ENCODE measurements around the gene OR2T33. TPM values are rescaled to one million over a fixed set of nuclear protein-coding genes. Genes with fewer than 3 reads are reported as not detected.
"Not testable (repeated sequence)": the region's sequence is repeated elsewhere in the genome, so short reads cannot be mapped to it uniquely, and the experiment has no call there.

The OR2T33 gene, protein sequence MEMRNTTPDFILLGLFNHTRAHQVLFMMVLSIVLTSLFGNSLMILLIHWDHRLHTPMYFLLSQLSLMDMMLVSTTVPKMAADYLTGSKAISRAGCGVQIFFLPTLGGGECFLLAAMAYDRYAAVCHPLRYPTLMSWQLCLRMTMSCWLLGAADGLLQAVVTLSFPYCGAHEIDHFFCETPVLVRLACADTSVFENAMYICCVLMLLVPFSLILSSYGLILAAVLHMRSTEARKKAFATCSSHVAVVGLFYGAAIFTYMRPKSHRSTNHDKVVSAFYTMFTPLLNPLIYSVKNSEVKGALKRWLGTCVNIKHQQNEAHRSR
- polyA plus RNA-seq: not detected

DNA sequence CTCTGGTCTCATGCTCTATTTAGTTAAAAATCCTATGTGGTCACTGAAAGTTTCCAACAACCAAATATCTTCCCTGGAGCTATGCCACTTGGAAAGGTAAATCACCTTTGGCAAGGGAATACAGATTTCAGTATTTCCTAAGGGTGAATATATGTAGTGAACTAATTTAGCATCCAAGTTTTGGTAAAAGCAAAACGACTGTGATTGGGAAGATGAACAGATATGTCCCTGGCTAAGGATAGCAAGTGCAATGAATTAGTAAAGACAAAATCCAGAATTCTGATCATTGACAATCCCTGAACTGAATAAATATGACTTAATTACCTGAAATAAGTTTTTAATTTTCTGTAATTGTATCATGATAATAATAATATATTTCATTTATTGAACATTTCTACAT is at the start of gene OR2T33:
TSS of gene OR2T33 (minus strand) at position 101 of the 400 bp plus-strand sequence. CDS start 4,162 bp downstream, outside the sequence.
- no peaks in the 10 kb centered on the region for H3K4me1 ChIP-seq (ENCODE audit: control insufficient read depth in 2 of 2, insufficient read depth in 2 of 2, low read length in 1 of 2)
- no peaks in the 10 kb centered on the region for H3K9me3 ChIP-seq (ENCODE audit: control insufficient read depth in 2 of 2, insufficient read depth in 1 of 2, low read depth in 1 of 2, low read length in 1 of 2)
- no peak within 1 kb of the TSS for H3K4me3 ChIP-seq (ENCODE audit: low read depth in 1 of 2, low read length in 2 of 2)
- H3K36me3 ChIP-seq (ENCODE audit: control insufficient read depth in 2 of 2, insufficient read depth in 2 of 2, low read length in 1 of 2): no peaks in the 10 kb centered on the region
- H3K27me3 ChIP-seq (ENCODE audit: control insufficient read depth in 1 of 2, insufficient read depth in 2 of 2, low read length in 2 of 2): no peaks in the 10 kb centered on the region
- no peak within 1 kb of the TSS for H3K27ac ChIP-seq (ENCODE audit: low read depth in 2 of 2, low read length in 1 of 2)
- 30 to 36% methylated on average over 1 of the region's 1 CpG for WGBS, 2 donors

GRCh38 chr1:248324468-248324867 is 46.7 kb upstream of the OR2T33 start, which contains the start of gene OR2M7:
OR2M7 (minus strand) TSS chr1:248324568; CDS start chr1:248324568, 0 bp downstream.
- H3K9me3 ChIP-seq (ENCODE audit: control insufficient read depth in 2 of 2, insufficient read depth in 1 of 2, low read depth in 1 of 2, low read length in 1 of 2): no peaks in the 10 kb centered on the region
- H3K36me3 ChIP-seq (ENCODE audit: control insufficient read depth in 2 of 2, insufficient read depth in 2 of 2, low read length in 1 of 2): no peaks in the 10 kb centered on the region
- 84 to 96% methylated on average over 1 of the region's 1 CpG for WGBS, 2 donors
- no peaks in the 10 kb centered on the region for H3K4me1 ChIP-seq (ENCODE audit: control insufficient read depth in 2 of 2, insufficient read depth in 2 of 2, low read length in 1 of 2)
- H3K27me3 ChIP-seq (ENCODE audit: control insufficient read depth in 1 of 2, insufficient read depth in 2 of 2, low read length in 2 of 2): no peaks in the 10 kb centered on the region
- no peak within 1 kb of the TSS for H3K4me3 ChIP-seq (ENCODE audit: low read depth in 1 of 2, low read length in 2 of 2)
- no peak within 1 kb of the TSS for H3K27ac ChIP-seq (ENCODE audit: low read depth in 2 of 2, low read length in 1 of 2)

GRCh38 chr1:248316796-248317195 is 39.0 kb upstream of the OR2T33 start:
- H3K4me3 ChIP-seq (ENCODE audit: low read depth in 1 of 2, low read length in 2 of 2): no peak overlapping the region
- no peak overlapping the region for H3K27ac ChIP-seq (ENCODE audit: low read depth in 2 of 2, low read length in 1 of 2)
- H3K9me3 ChIP-seq (ENCODE audit: control insufficient read depth in 2 of 2, insufficient read depth in 1 of 2, low read depth in 1 of 2, low read length in 1 of 2): peaks cover 0 to 8% of the 10 kb centered on the region in 2 donors
- H3K4me1 ChIP-seq (ENCODE audit: control insufficient read depth in 2 of 2, insufficient read depth in 2 of 2, low read length in 1 of 2): no peaks in the 10 kb centered on the region
- WGBS, 2 donors: 87 to 90% methylated on average over 11 of the region's 11 CpGs
- no peaks in the 10 kb centered on the region for H3K27me3 ChIP-seq (ENCODE audit: control insufficient read depth in 1 of 2, insufficient read depth in 2 of 2, low read length in 2 of 2)
- H3K36me3 ChIP-seq (ENCODE audit: control insufficient read depth in 2 of 2, insufficient read depth in 2 of 2, low read length in 1 of 2): no peaks in the 10 kb centered on the region

GRCh38 chr1:248306740-248307139 is 29.0 kb upstream of the OR2T33 start:
- H3K27me3 ChIP-seq (ENCODE audit: control insufficient read depth in 1 of 2, insufficient read depth in 2 of 2, low read length in 2 of 2); H3K36me3 ChIP-seq (ENCODE audit: control insufficient read depth in 2 of 2, insufficient read depth in 2 of 2, low read length in 1 of 2); H3K4me3 ChIP-seq (ENCODE audit: low read depth in 1 of 2, low read length in 2 of 2); H3K4me1 ChIP-seq (ENCODE audit: control insufficient read depth in 2 of 2, insufficient read depth in 2 of 2, low read length in 1 of 2); H3K27ac ChIP-seq (ENCODE audit: low read depth in 2 of 2, low read length in 1 of 2); H3K9me3 ChIP-seq (ENCODE audit: control insufficient read depth in 2 of 2, insufficient read depth in 1 of 2, low read depth in 1 of 2, low read length in 1 of 2): not testable (repeated sequence)
- 82 to 83% methylated on average over 13 to 15 of the region's 15 CpGs for WGBS, 2 donors

GRCh38 chr1:248306103-248306502 is 28.3 kb upstream of the OR2T33 start:
- Histone ChIP-seq H3K27me3 (ENCODE audit: control insufficient read depth in 1 of 2, insufficient read depth in 2 of 2, low read length in 2 of 2) (no peaks in the 10 kb centered on the region), H3K9me3 (ENCODE audit: control insufficient read depth in 2 of 2, insufficient read depth in 1 of 2, low read depth in 1 of 2, low read length in 1 of 2) (peaks cover 0 to 5% of the 10 kb centered on the region in 2 donors), H3K4me1 (ENCODE audit: control insufficient read depth in 2 of 2, insufficient read depth in 2 of 2, low read length in 1 of 2) (no peaks in the 10 kb centered on the region), H3K36me3 (ENCODE audit: control insufficient read depth in 2 of 2, insufficient read depth in 2 of 2, low read length in 1 of 2) (no peaks in the 10 kb centered on the region), H3K4me3 (ENCODE audit: low read depth in 1 of 2, low read length in 2 of 2) (no peak overlapping the region), H3K27ac (ENCODE audit: low read depth in 2 of 2, low read length in 1 of 2) (no peak overlapping the region)
- WGBS, 2 donors: 87 to 89% methylated on average over 19 of the region's 19 CpGs

GRCh38 chr1:248305672-248306071 is 27.9 kb upstream of the OR2T33 start:
- H3K9me3 ChIP-seq (ENCODE audit: control insufficient read depth in 2 of 2, insufficient read depth in 1 of 2, low read depth in 1 of 2, low read length in 1 of 2); H3K36me3 ChIP-seq (ENCODE audit: control insufficient read depth in 2 of 2, insufficient read depth in 2 of 2, low read length in 1 of 2); H3K27me3 ChIP-seq (ENCODE audit: control insufficient read depth in 1 of 2, insufficient read depth in 2 of 2, low read length in 2 of 2); H3K27ac ChIP-seq (ENCODE audit: low read depth in 2 of 2, low read length in 1 of 2); H3K4me1 ChIP-seq (ENCODE audit: control insufficient read depth in 2 of 2, insufficient read depth in 2 of 2, low read length in 1 of 2); H3K4me3 ChIP-seq (ENCODE audit: low read depth in 1 of 2, low read length in 2 of 2): not testable (repeated sequence)
- WGBS, 2 donors: 74% methylated on average over 9 of the region's 9 CpGs

- H3K4me3 ChIP-seq (ENCODE audit: low read depth in 1 of 2, low read length in 2 of 2): no peak within 1 kb of the TSS
- peaks cover 0 to 5% of the 10 kb centered on the region in 2 donors for H3K9me3 ChIP-seq (ENCODE audit: control insufficient read depth in 2 of 2, insufficient read depth in 1 of 2, low read depth in 1 of 2, low read length in 1 of 2)
- no peak within 1 kb of the TSS for H3K27ac ChIP-seq (ENCODE audit: low read depth in 2 of 2, low read length in 1 of 2)
- H3K27me3 ChIP-seq (ENCODE audit: control insufficient read depth in 1 of 2, insufficient read depth in 2 of 2, low read length in 2 of 2): no peaks in the 10 kb centered on the region
- H3K36me3 ChIP-seq (ENCODE audit: control insufficient read depth in 2 of 2, insufficient read depth in 2 of 2, low read length in 1 of 2): no peaks in the 10 kb centered on the region
- 81 to 90% methylated on average over 1 of the region's 1 CpG for WGBS, 2 donors
- H3K4me1 ChIP-seq (ENCODE audit: control insufficient read depth in 2 of 2, insufficient read depth in 2 of 2, low read length in 1 of 2): no peaks in the 10 kb centered on the region
These were observed 25.5 kb upstream of the OR2T33 start, which contains the start of gene OR2T12 for GRCh38 chr1:248303324-248303723. OR2T12 (minus strand) TSS chr1:248303424; CDS start chr1:248295578, 7,846 bp downstream.

DNA sequence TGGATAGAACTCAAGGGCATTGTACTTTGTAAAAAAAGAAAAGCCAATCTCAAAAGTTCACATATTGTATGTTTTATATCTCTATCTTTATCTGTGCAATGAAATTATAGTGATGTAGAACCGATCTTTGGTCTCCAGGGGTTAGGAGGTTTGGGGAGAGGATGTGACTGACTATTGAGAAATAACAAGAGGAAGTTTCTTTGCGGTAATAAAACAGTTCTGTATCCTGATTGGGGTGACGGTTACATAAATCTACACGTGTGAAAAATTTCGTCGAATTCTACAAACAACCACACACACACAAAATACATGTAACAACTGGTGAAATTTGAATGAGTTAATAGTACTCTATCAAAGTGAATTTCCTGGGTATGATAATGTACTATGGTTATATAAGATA is 10.6 kb upstream of the OR2T33 start:
- 46 to 55% methylated on average over 6 of the region's 6 CpGs for WGBS, 2 donors
- H3K27ac ChIP-seq (ENCODE audit: low read depth in 2 of 2, low read length in 1 of 2): no peak overlapping the region
- no peaks in the 10 kb centered on the region for H3K27me3 ChIP-seq (ENCODE audit: control insufficient read depth in 1 of 2, insufficient read depth in 2 of 2, low read length in 2 of 2)
- H3K9me3 ChIP-seq (ENCODE audit: control insufficient read depth in 2 of 2, insufficient read depth in 1 of 2, low read depth in 1 of 2, low read length in 1 of 2): no peaks in the 10 kb centered on the region
- no peak overlapping the region for H3K4me3 ChIP-seq (ENCODE audit: low read depth in 1 of 2, low read length in 2 of 2)
- H3K36me3 ChIP-seq (ENCODE audit: control insufficient read depth in 2 of 2, insufficient read depth in 2 of 2, low read length in 1 of 2): no peaks in the 10 kb centered on the region
- H3K4me1 ChIP-seq (ENCODE audit: control insufficient read depth in 2 of 2, insufficient read depth in 2 of 2, low read length in 1 of 2): no peaks in the 10 kb centered on the region

GRCh38 chr1:248273225-248273624 is 4.6 kb downstream of the OR2T33 start:
- H3K4me3 ChIP-seq (ENCODE audit: low read depth in 1 of 2, low read length in 2 of 2); H3K4me1 ChIP-seq (ENCODE audit: control insufficient read depth in 2 of 2, insufficient read depth in 2 of 2, low read length in 1 of 2); H3K9me3 ChIP-seq (ENCODE audit: control insufficient read depth in 2 of 2, insufficient read depth in 1 of 2, low read depth in 1 of 2, low read length in 1 of 2); H3K36me3 ChIP-seq (ENCODE audit: control insufficient read depth in 2 of 2, insufficient read depth in 2 of 2, low read length in 1 of 2); H3K27me3 ChIP-seq (ENCODE audit: control insufficient read depth in 1 of 2, insufficient read depth in 2 of 2, low read length in 2 of 2); H3K27ac ChIP-seq (ENCODE audit: low read depth in 2 of 2, low read length in 1 of 2): not testable (repeated sequence)
- WGBS, 2 donors: 84 to 90% methylated on average over 5 to 13 of the region's 16 CpGs

GRCh38 chr1:248268178-248268577 is 9.6 kb downstream of the OR2T33 start:
- Histone ChIP-seq H3K27ac (ENCODE audit: low read depth in 2 of 2, low read length in 1 of 2) (no peak overlapping the region), H3K9me3 (ENCODE audit: control insufficient read depth in 2 of 2, insufficient read depth in 1 of 2, low read depth in 1 of 2, low read length in 1 of 2) (no peaks in the 10 kb centered on the region), H3K4me1 (ENCODE audit: control insufficient read depth in 2 of 2, insufficient read depth in 2 of 2, low read length in 1 of 2) (no peaks in the 10 kb centered on the region), H3K36me3 (ENCODE audit: control insufficient read depth in 2 of 2, insufficient read depth in 2 of 2, low read length in 1 of 2) (no peaks in the 10 kb centered on the region), H3K27me3 (ENCODE audit: control insufficient read depth in 1 of 2, insufficient read depth in 2 of 2, low read length in 2 of 2) (no peaks in the 10 kb centered on the region), H3K4me3 (ENCODE audit: low read depth in 1 of 2, low read length in 2 of 2) (no peak overlapping the region)
- WGBS, 2 donors: 71 to 73% methylated on average over 4 of the region's 4 CpGs
